H9 (cell line): Measurements from ENCODE around the gene BTNL8. TPM values are rescaled to one million over a fixed set of nuclear protein-coding genes. Genes with fewer than 3 reads are reported as not detected.

Experiments used
- DNase-seq: peaks from one replicate; pipeline ENCODE4 v3.0.0-alpha.2; 2017
- H2AFZ ChIP-seq: one replicate; pipeline ENCODE4 v1.6.1; 2013; ENCODE audit warnings: mild to moderate bottlenecking, low read length, control low read depth, moderate library complexity
- H2AK5ac ChIP-seq: 2 replicates; pipeline ENCODE4 v1.6.1; 2013; ENCODE audit warnings: low read length, control low read depth, mixed read lengths; ENCODE audit not compliant: insufficient read length
- H2BK120ac ChIP-seq: one replicate; pipeline ENCODE4 v1.6.1; 2013; ENCODE audit warnings: low read depth, mild to moderate bottlenecking, low read length, control low read depth, inconsistent platforms; ENCODE audit not compliant: poor library complexity, severe bottlenecking
- H2BK12ac ChIP-seq: 2 replicates; pipeline ENCODE4 v1.6.1; 2013; ENCODE audit warnings: low read length, control low read depth, mixed read lengths, low read depth; ENCODE audit not compliant: insufficient read length
- H2BK15ac ChIP-seq: 2 replicates; pipeline ENCODE4 v1.6.1; 2013; ENCODE audit warnings: low read depth, low read length, control low read depth
- H2BK20ac ChIP-seq: one replicate; pipeline ENCODE4 v1.6.1; 2013; ENCODE audit warnings: low read depth, mild to moderate bottlenecking, low read length, control low read depth, inconsistent platforms; ENCODE audit not compliant: poor library complexity, severe bottlenecking
- H2BK5ac ChIP-seq: 2 replicates; pipeline ENCODE4 v1.6.1; 2013; ENCODE audit warnings: low read length, control low read depth, mixed read lengths; ENCODE audit not compliant: insufficient read length
- H3K14ac ChIP-seq: 2 replicates; pipeline ENCODE4 v1.6.1; 2013; ENCODE audit warnings: low read length, control low read depth; ENCODE audit not compliant: insufficient read depth
- H3K18ac ChIP-seq: 2 replicates; pipeline ENCODE4 v1.6.1; 2013; ENCODE audit warnings: low read depth, mild to moderate bottlenecking, mixed read lengths, low read length, control low read depth; ENCODE audit not compliant: insufficient read length
- H3K23ac ChIP-seq: 2 replicates; pipeline ENCODE4 v1.6.1; 2013; ENCODE audit warnings: low read length, control low read depth, mixed read lengths, low read depth; ENCODE audit not compliant: insufficient read length
- H3K23me2 ChIP-seq: 2 replicates; pipeline ENCODE4 v1.6.1; 2013; ENCODE audit warnings: low read depth, mild to moderate bottlenecking, mixed read lengths, low read length, control low read depth; ENCODE audit not compliant: insufficient read length, poor library complexity, severe bottlenecking
- H3K27ac ChIP-seq: 2 replicates; pipeline ENCODE4 v1.5.1; 2013; ENCODE audit warnings: low read length, control low read depth, mixed read lengths, low read depth; ENCODE audit not compliant: insufficient read length
- H3K27me3 ChIP-seq: 2 replicates; pipeline ENCODE4 v1.6.1; 2013; ENCODE audit warnings: low read length, control low read depth, inconsistent platforms; ENCODE audit not compliant: insufficient read depth
- H3K4ac ChIP-seq: 2 replicates; pipeline ENCODE4 v1.6.1; 2013; ENCODE audit warnings: low read depth, mild to moderate bottlenecking, control low read depth, inconsistent platforms, low read length, moderate library complexity
- H3K4me1 ChIP-seq: 2 replicates; pipeline ENCODE4 v1.6.1; 2013; ENCODE audit warnings: low read length, control low read depth, inconsistent platforms; ENCODE audit not compliant: insufficient read depth
- H3K4me2 ChIP-seq: 2 replicates; pipeline ENCODE4 v1.6.1; 2013; ENCODE audit warnings: low read length, control low read depth, mixed read lengths; ENCODE audit not compliant: insufficient read length, insufficient read depth
- H3K56ac ChIP-seq: 2 replicates; pipeline ENCODE4 v1.6.1; 2013; ENCODE audit warnings: low read depth, mild to moderate bottlenecking, mixed read lengths, low read length, control low read depth; ENCODE audit not compliant: insufficient read length
- H3K79me1 ChIP-seq: 2 replicates; pipeline ENCODE4 v1.6.1; 2013; ENCODE audit warnings: low read depth, mild to moderate bottlenecking, moderate library complexity, low read length, control low read depth, inconsistent platforms; ENCODE audit not compliant: insufficient read depth, poor library complexity, severe bottlenecking
- H3K79me2 ChIP-seq: 2 replicates; pipeline ENCODE4 v1.6.1; 2013; ENCODE audit warnings: low read length, control low read depth, inconsistent platforms; ENCODE audit not compliant: insufficient read depth
- H3K9ac ChIP-seq: 2 replicates; pipeline ENCODE4 v1.6.1; 2013; ENCODE audit warnings: low read length, control low read depth, mixed read lengths; ENCODE audit not compliant: insufficient read length; ENCODE audit errors: extremely low read depth
- H3K9me3 ChIP-seq: one replicate; pipeline ENCODE4 v1.6.1; 2013; ENCODE audit warnings: low read depth, low read length, inconsistent platforms; ENCODE audit not compliant: control insufficient read depth
- H3T11ph ChIP-seq: one replicate; pipeline ENCODE4 v1.6.1; 2013; ENCODE audit warnings: mild to moderate bottlenecking, low read length, control low read depth, inconsistent platforms
- H4K20me1 ChIP-seq: one replicate; pipeline ENCODE4 v1.6.1; 2013; ENCODE audit not compliant: control insufficient read depth, insufficient read length, insufficient read depth
- H4K5ac ChIP-seq: 2 replicates; pipeline ENCODE4 v1.6.1; 2013; ENCODE audit warnings: low read depth, mild to moderate bottlenecking, mixed read lengths, low read length, control low read depth; ENCODE audit not compliant: insufficient read length
- H4K8ac ChIP-seq: replicated peaks from 2 replicates; pipeline ENCODE4 v1.6.1; 2013; ENCODE audit warnings: low read length, control low read depth, mixed read lengths, low read depth; ENCODE audit not compliant: insufficient read length
- H4K91ac ChIP-seq: 2 replicates; pipeline ENCODE4 v1.6.1; 2013; ENCODE audit warnings: low read depth, mild to moderate bottlenecking, moderate library complexity, mixed read lengths, low read length, control low read depth; ENCODE audit not compliant: insufficient read length
- H3K27ac Mint-ChIP-seq, 3 experiments: 2 replicates in 2 of 3; 3 replicates in 1 of 3; pipeline ENCODE4 v1.8.0; 2020 to 2021; ENCODE audit warnings: mixed read lengths in 3 of 3, mild to moderate bottlenecking in 1 of 3, moderate library complexity in 1 of 3
- H3K27me3 Mint-ChIP-seq: 2 replicates; pipeline ENCODE4 v1.8.0; 2021; ENCODE audit warnings: low read depth, mild to moderate bottlenecking, moderate library complexity, mixed read lengths
- H3K36me3 Mint-ChIP-seq, 3 experiments: 2 replicates in 2 of 3; 3 replicates in 1 of 3; pipeline ENCODE4 v1.8.0; 2020 to 2021; ENCODE audit warnings: low read depth in 3 of 3, mixed read lengths in 3 of 3; ENCODE audit not compliant: insufficient read depth in 1 of 3
- H3K4me1 Mint-ChIP-seq, 2 experiments: 2 replicates each; pipeline ENCODE4 v1.8.0; 2020; ENCODE audit warnings: mixed read lengths in 2 of 2
- H3K4me3 Mint-ChIP-seq, 2 experiments: 2 replicates in 1 of 2; 3 replicates in 1 of 2; pipeline ENCODE4 v1.8.0; 2020 to 2021; ENCODE audit warnings: mild to moderate bottlenecking in 2 of 2, mixed read lengths in 2 of 2, moderate library complexity in 1 of 2
- H3K9me3 Mint-ChIP-seq, 2 experiments: 2 replicates in 1 of 2; 3 replicates in 1 of 2; pipeline ENCODE4 v1.8.0; 2020; ENCODE audit warnings: mild to moderate bottlenecking in 2 of 2, mixed read lengths in 2 of 2, moderate library complexity in 1 of 2
- CTCF ChIP-seq: fragments of 200-600 bp; sonication (generic); conservative IDR thresholded peaks from 3 replicates; pipeline ENCODE4 v1.8.0; 2021; ENCODE audit warnings: antibody characterized with exemption, mild to moderate bottlenecking
- WGBS: extraction: QIAGEN DNeasy Blood & Tissue Kit; methylation state at CpG from one replicate; pipeline ENCODE4 v1.1.7; 2013; ENCODE audit warnings: missing lambda C conversion rate, low lambda C conversion rate, mixed read lengths; ENCODE audit not compliant: insufficient read length; ENCODE audit errors: extremely low coverage; 5-methylcytosine and 5-hydroxymethylcytosine counted together
- total RNA-seq: library from RNA; stranded (reverse); gene quantifications from 2 replicates; pipeline ENCODE4 v1.2.1, GENCODE V29; 2021

The BTNL8 gene
- total RNA-seq, 1 experiment from 2014 or later: 0.13 TPM

GRCh38 chr5:180990086-180990881 lies 91.3 kb downstream of the BTNL8 start:
- no peak overlapping the region; a peak in 1 of 7 replicates for H3K27ac Mint-ChIP-seq
- no peak overlapping the region for H3K4ac ChIP-seq

More at GRCh38 chr5:180990086-180990881, 91.3 kb downstream of the BTNL8 start:
- H2BK15ac ChIP-seq: no peak overlapping the region
- H4K20me1 ChIP-seq: no peaks in the 10 kb centered on the region
- H4K8ac ChIP-seq: no peak overlapping the region
- no peak overlapping the region for H3K23ac ChIP-seq
- no peak overlapping the region for H3K56ac ChIP-seq
- no peaks in the 10 kb centered on the region for H3K9me3 ChIP-seq
- no peak overlapping the region for H3K27ac ChIP-seq
- no peak overlapping the region for H3K14ac ChIP-seq
- no peak overlapping the region for H3K4me3 Mint-ChIP-seq
- peaks cover 2 to 3% of the 10 kb centered on the region in 2 experiments; a peak in 2 of 5 replicates for H3K9me3 Mint-ChIP-seq
- no peak for TF ChIP-seq CTCF
- no CpG with 5 or more reads among the region's 16 CpGs for WGBS
- H3K23me2 ChIP-seq: no peaks in the 10 kb centered on the region
- H2BK12ac ChIP-seq: no peak overlapping the region
- no peak overlapping the region for H2AFZ ChIP-seq
- no peaks in the 10 kb centered on the region; the same call in 1 of the 2 replicates for H3K27me3 Mint-ChIP-seq
- no peak overlapping the region for H4K91ac ChIP-seq
- H3K79me1 ChIP-seq: no peaks in the 10 kb centered on the region
- no peaks in the 10 kb centered on the region for H3K79me2 ChIP-seq
- H3K27me3 ChIP-seq: no peaks in the 10 kb centered on the region
- H2BK20ac ChIP-seq: no peak overlapping the region
- H2BK120ac ChIP-seq: no peak overlapping the region
- H3T11ph ChIP-seq: no peak overlapping the region
- no peaks in the 10 kb centered on the region for H3K36me3 Mint-ChIP-seq
- H3K4me2 ChIP-seq: no peak overlapping the region
- H3K4me1 Mint-ChIP-seq: peaks cover 0 to 2% of the 10 kb centered on the region in 2 experiments; a peak in 2 of 4 replicates
- H2BK5ac ChIP-seq: no peak overlapping the region
- no peaks in the 10 kb centered on the region for H3K4me1 ChIP-seq
- DNase-seq: no peak
- no peak overlapping the region for H3K9ac ChIP-seq
- no peak overlapping the region for H2AK5ac ChIP-seq
- H4K5ac ChIP-seq: no peak overlapping the region
- no peak overlapping the region for H3K18ac ChIP-seq
